Esophagus muscularis mucosa (tissue), 3 donors: ENCODE measurements around the gene DAB1.

Source experiments
- POLR2A ChIP-seq: fragments of 450-650 bp; IDR thresholded peaks from one replicate; pipeline ENCODE4 v1.6.1; 2017; ENCODE audit warnings: antibody characterized with exemption, moderate library complexity, mild to moderate bottlenecking, low read depth
- POLR2AphosphoS5 ChIP-seq, 2 donors: sonication (generic); formaldehyde crosslinking; IDR thresholded peaks; one replicate each; pipeline ENCODE4 v1.6.1; 2017; ENCODE audit warnings: antibody characterized with exemption in 2 of 2
- TF ChIP-seq, protein P1 (sequence below), 3 experiments: fragments of 200-600 bp in 2 of 3; fragments of 450-650 bp in 1 of 3; sonication (generic) in 2 of 3; IDR thresholded peaks; one replicate each; pipeline ENCODE4 v1.5.1; 2017 to 2019; ENCODE audit warnings: antibody characterized with exemption in 3 of 3, mild to moderate bottlenecking in 2 of 3, moderate library complexity in 1 of 3

DNA sequence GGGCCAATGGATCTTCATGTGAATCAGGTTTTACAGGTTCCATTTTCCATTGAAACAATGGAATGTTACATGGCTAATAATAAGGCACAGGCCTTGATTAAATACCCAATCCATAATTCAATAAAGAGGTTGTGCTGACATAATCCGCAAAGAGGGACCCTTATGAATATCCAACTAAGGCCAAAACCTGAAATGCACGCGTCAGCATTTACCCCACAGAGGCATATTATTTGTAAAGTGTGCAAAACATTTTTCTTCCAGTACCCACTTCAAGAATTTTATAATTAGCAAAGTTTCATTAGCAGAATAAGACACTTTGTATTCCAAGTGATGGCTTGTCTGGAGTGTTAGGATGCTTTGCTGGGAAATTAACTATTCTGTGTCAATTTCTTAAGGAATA is 237.4 kb downstream of the DAB1 start:
- TF ChIP-seq POLR2A (no peak), POLR2AphosphoS5 (IDR thresholded peaks at IDR 0.05) (no peak)
- TF ChIP-seq, protein P1, sequence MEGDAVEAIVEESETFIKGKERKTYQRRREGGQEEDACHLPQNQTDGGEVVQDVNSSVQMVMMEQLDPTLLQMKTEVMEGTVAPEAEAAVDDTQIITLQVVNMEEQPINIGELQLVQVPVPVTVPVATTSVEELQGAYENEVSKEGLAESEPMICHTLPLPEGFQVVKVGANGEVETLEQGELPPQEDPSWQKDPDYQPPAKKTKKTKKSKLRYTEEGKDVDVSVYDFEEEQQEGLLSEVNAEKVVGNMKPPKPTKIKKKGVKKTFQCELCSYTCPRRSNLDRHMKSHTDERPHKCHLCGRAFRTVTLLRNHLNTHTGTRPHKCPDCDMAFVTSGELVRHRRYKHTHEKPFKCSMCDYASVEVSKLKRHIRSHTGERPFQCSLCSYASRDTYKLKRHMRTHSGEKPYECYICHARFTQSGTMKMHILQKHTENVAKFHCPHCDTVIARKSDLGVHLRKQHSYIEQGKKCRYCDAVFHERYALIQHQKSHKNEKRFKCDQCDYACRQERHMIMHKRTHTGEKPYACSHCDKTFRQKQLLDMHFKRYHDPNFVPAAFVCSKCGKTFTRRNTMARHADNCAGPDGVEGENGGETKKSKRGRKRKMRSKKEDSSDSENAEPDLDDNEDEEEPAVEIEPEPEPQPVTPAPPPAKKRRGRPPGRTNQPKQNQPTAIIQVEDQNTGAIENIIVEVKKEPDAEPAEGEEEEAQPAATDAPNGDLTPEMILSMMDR (IDR thresholded peaks at IDR 0.05), result no peak
